ENCODE measurements around the gene CNTNAP2.

DNA sequence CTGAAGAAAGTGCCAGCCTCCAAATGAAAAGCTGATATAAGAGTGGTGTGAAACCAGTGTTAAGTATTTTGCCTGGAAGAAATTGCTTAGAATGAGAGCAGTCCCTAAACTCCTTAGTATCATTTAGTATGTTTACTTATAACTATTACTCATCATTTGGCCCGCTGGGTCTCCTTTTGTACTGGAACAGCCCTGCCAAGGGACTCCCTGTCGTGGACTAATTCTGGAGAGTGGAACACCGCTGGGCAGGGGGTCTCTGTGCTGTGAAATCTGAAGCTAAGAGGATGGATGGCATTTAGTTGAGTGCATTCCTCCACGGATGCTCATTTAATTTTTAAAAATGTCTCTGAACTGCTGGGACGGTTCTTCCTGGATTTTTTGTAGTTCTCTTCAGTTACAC lies 1584.1 kb downstream of the CNTNAP2 start:
- TF ChIP-seq, protein P1, sequence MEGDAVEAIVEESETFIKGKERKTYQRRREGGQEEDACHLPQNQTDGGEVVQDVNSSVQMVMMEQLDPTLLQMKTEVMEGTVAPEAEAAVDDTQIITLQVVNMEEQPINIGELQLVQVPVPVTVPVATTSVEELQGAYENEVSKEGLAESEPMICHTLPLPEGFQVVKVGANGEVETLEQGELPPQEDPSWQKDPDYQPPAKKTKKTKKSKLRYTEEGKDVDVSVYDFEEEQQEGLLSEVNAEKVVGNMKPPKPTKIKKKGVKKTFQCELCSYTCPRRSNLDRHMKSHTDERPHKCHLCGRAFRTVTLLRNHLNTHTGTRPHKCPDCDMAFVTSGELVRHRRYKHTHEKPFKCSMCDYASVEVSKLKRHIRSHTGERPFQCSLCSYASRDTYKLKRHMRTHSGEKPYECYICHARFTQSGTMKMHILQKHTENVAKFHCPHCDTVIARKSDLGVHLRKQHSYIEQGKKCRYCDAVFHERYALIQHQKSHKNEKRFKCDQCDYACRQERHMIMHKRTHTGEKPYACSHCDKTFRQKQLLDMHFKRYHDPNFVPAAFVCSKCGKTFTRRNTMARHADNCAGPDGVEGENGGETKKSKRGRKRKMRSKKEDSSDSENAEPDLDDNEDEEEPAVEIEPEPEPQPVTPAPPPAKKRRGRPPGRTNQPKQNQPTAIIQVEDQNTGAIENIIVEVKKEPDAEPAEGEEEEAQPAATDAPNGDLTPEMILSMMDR (IDR thresholded peaks at IDR 0.05), result no peak
- no peak for TF ChIP-seq POLR2A (IDR thresholded peaks at IDR 0.05)
